ENCODE results near the gene MAS1.
"Not testable (repeated sequence)": the region's sequence is repeated elsewhere in the genome, so short reads cannot be mapped to it uniquely, and the experiment has no call there.

The MAS1 gene

DNA sequence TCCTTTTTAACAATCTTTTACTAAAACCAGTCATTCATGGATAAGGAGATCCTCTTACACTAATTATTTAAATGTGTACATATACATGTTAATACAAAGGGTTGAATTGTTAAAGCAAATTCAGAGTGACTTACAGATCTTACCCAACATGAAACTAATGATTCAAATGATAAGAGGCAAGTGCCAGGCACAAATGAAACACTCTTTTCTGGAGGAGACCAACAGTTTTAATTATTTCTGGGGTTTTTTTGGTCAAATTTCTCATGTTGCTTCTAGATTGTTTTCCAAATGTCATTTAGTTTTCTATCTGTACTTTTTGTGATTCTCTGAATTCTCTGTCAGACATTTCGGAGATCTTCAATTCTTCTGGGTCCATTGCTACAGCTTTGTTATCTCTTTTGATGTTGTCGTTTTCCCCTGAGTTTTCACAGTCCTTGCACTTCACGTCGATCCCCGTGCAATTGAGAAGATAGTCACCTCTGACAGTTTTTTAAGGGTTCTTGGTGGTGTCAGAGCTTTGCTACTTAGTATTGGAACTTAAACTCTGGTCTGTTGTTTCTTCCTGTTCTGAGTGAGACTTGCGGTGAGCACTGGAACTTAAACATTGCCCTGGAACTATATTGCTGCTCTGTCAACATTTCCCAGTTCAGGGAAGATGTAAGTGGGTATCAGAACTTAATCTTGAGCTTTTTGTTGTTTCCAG, 23.2 kb downstream of the MAS1 start:
- H3K27me3 ChIP-seq (ENCODE audit: control insufficient read depth, insufficient read depth, low read length, poor library complexity, severe bottlenecking) = no peaks in the 10 kb centered on the region
- H3K4me3 ChIP-seq (ENCODE audit: insufficient read depth, low read depth, low read length) = no peak overlapping the region
- no peaks in the 10 kb centered on the region for H3K9me3 ChIP-seq (ENCODE audit: control insufficient read depth, low read length)
- no peaks in the 10 kb centered on the region for H3K4me1 ChIP-seq (ENCODE audit: control insufficient read depth, insufficient read depth, low read length)
- H3K27ac ChIP-seq (ENCODE audit: insufficient read depth, low read depth, low read length, poor library complexity, severe bottlenecking) = no peak overlapping the region
- WGBS, 2 experiments = 94 to 96% methylated on average over 6 of the region's 6 CpGs
- H3K36me3 ChIP-seq (ENCODE audit: control insufficient read depth, insufficient read depth, low read length) = no peaks in the 10 kb centered on the region

DNA sequence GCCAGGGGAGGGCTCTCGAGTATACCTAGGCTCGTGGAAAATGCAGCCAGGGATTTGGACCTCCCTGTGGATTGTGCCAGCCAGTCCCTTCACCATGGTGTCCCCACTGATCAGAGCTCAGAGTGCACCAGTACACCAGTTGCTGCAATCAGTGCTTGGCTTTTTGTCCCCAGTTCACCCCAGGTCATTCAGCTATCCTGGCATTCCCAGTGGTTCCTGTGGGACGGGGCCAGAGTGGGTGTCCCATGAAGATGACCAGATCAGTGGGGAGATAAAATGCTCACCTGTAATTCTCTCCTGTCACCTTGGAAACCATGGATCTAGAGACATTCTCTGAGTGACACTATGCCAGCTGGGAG, 23.8 kb downstream of the MAS1 start:
- Histone ChIP-seq H3K9me3 (ENCODE audit: control insufficient read depth, low read length) (no peaks in the 10 kb centered on the region), H3K27ac (ENCODE audit: insufficient read depth, low read depth, low read length, poor library complexity, severe bottlenecking) (no peak overlapping the region), H3K4me3 (ENCODE audit: insufficient read depth, low read depth, low read length) (no peak overlapping the region), H3K36me3 (ENCODE audit: control insufficient read depth, insufficient read depth, low read length) (no peaks in the 10 kb centered on the region), H3K4me1 (ENCODE audit: control insufficient read depth, insufficient read depth, low read length) (no peaks in the 10 kb centered on the region), H3K27me3 (ENCODE audit: control insufficient read depth, insufficient read depth, low read length, poor library complexity, severe bottlenecking) (no peaks in the 10 kb centered on the region)
- 90 to 92% methylated on average over 3 of the region's 3 CpGs for WGBS, 2 experiments

DNA sequence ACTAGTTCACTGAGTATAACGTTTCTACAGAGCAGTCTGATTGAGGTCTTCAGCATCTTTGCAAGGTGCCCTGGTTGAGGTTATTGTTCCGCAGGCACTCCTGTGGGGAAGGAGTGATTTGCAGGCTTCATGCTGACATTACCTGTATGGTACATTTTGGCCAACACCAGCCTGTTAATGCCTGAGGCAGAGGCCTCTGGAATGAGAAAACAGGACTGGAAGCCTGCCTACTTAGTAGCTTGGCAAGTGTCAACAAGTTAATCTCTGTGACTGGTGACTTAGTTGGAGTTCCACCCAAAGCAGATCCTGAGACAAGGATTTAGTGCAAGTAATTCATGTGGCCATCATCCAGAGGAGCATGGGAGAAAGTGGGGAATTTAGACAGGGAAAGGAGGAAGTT, 24.6 kb downstream of the MAS1 start:
- H3K4me3 ChIP-seq (ENCODE audit: insufficient read depth, low read depth, low read length) = no peak overlapping the region
- 85 to 92% methylated on average over 2 of the region's 2 CpGs for WGBS, 2 experiments
- no peak overlapping the region for H3K27ac ChIP-seq (ENCODE audit: insufficient read depth, low read depth, low read length, poor library complexity, severe bottlenecking)
- no peaks in the 10 kb centered on the region for H3K36me3 ChIP-seq (ENCODE audit: control insufficient read depth, insufficient read depth, low read length)
- no peaks in the 10 kb centered on the region for H3K4me1 ChIP-seq (ENCODE audit: control insufficient read depth, insufficient read depth, low read length)
- H3K9me3 ChIP-seq (ENCODE audit: control insufficient read depth, low read length) = no peaks in the 10 kb centered on the region
- H3K27me3 ChIP-seq (ENCODE audit: control insufficient read depth, insufficient read depth, low read length, poor library complexity, severe bottlenecking) = no peaks in the 10 kb centered on the region

DNA sequence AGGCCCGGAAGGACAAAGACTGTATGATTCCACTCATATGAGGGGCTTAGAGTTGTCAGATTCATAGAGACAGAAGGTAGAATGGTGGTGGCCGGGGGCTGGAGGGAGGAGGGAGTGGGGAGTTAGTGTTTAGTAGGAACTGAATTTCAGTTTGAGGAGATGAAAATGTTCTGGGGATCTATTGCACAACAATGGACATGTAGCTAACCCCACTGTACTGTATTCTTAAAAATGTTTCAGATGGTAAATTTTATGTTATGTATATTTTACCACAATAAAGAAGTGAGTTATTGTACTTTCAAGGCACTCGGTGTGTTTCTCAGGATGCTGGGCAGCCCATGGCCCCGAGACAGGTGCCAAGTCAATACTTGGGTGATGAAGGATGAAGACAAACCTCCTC, 25.4 kb downstream of the MAS1 start:
- H3K27me3 ChIP-seq (ENCODE audit: control insufficient read depth, insufficient read depth, low read length, poor library complexity, severe bottlenecking) = no peaks in the 10 kb centered on the region
- H3K4me3 ChIP-seq (ENCODE audit: insufficient read depth, low read depth, low read length) = no peak overlapping the region
- H3K4me1 ChIP-seq (ENCODE audit: control insufficient read depth, insufficient read depth, low read length) = no peaks in the 10 kb centered on the region
- no peaks in the 10 kb centered on the region for H3K9me3 ChIP-seq (ENCODE audit: control insufficient read depth, low read length)
- no peak overlapping the region for H3K27ac ChIP-seq (ENCODE audit: insufficient read depth, low read depth, low read length, poor library complexity, severe bottlenecking)
- H3K36me3 ChIP-seq (ENCODE audit: control insufficient read depth, insufficient read depth, low read length) = no peaks in the 10 kb centered on the region
- 95 to 96% methylated on average over 4 of the region's 4 CpGs for WGBS, 2 experiments

DNA sequence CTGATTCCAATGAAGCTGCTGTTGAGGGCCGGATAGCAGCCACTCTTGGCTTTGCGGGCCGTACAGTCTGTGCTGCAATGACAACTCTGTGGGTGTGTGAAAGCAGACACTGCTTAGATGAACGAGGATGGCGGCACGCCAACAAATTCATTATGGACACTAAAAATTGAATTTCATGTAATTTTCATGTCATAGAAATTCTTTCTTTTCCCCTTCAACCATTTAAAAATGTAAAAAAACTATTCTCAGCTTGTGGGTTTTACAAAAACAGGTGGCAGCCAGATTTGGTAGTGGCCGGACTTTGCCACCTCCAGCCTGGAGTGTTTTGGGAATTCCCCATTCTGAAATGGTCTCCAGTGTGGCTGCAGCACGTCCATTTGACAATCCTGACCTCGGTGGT, 26.0 kb downstream of the MAS1 start:
- Histone ChIP-seq H3K4me3 (ENCODE audit: insufficient read depth, low read depth, low read length) (no peak overlapping the region), H3K27me3 (ENCODE audit: control insufficient read depth, insufficient read depth, low read length, poor library complexity, severe bottlenecking) (no peaks in the 10 kb centered on the region), H3K4me1 (ENCODE audit: control insufficient read depth, insufficient read depth, low read length) (no peaks in the 10 kb centered on the region), H3K36me3 (ENCODE audit: control insufficient read depth, insufficient read depth, low read length) (no peaks in the 10 kb centered on the region), H3K27ac (ENCODE audit: insufficient read depth, low read depth, low read length, poor library complexity, severe bottlenecking) (no peak overlapping the region), H3K9me3 (ENCODE audit: control insufficient read depth, low read length) (no peaks in the 10 kb centered on the region)
- 89 to 90% methylated on average over 9 of the region's 9 CpGs for WGBS, 2 experiments

DNA sequence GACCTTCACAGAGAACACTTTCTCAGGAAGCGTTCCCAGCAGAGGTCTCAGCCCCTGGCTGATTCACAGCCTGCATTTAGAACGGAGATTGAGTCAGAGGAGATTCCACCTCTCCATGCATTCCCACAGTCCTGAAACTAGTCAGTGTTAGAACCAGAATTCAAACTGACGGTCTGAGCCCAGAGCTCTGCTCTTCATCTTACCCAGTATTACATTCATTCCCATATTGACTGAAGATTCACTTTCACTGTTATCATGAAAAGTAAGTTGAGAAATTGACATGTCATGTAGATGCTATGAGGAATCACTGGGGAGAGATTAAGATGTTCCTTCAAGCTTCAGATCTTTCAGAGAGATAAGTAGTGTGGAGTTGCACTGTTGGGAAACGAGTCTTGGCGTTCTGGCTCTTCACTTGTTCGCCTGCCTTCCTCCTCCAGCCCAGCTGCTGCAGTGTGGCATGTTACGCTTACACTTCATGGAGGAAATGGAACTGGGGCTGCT, 28.3 kb downstream of the MAS1 start:
- H3K4me3 ChIP-seq (ENCODE audit: insufficient read depth, low read depth, low read length) = no peak overlapping the region

DNA sequence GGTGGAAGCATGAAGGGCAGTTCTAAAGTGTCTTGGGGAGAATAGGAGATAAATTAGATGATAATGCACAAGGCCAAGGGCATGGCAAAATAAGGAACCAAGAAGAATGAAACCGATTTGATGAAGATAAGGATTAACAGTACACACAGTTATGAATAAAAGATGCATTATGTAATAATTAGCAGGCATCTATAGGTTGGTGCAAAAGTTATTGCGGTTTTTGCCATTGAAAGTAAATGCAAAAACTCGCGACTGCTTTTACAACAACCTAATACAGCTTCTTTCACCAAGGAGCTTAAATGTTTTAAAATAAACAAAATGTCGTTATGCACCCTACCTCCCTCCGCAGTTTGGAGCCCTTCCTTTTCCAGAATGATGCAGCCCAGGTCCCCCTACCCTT, 29.0 kb downstream of the MAS1 start:
- H3K4me3 ChIP-seq (ENCODE audit: insufficient read depth, low read depth, low read length) = no peak overlapping the region
- no peaks in the 10 kb centered on the region for H3K4me1 ChIP-seq (ENCODE audit: control insufficient read depth, insufficient read depth, low read length)
- no peaks in the 10 kb centered on the region for H3K36me3 ChIP-seq (ENCODE audit: control insufficient read depth, insufficient read depth, low read length)
- H3K27me3 ChIP-seq (ENCODE audit: control insufficient read depth, insufficient read depth, low read length, poor library complexity, severe bottlenecking) = no peaks in the 10 kb centered on the region
- no peak overlapping the region for H3K27ac ChIP-seq (ENCODE audit: insufficient read depth, low read depth, low read length, poor library complexity, severe bottlenecking)
- no peaks in the 10 kb centered on the region for H3K9me3 ChIP-seq (ENCODE audit: control insufficient read depth, low read length)
- 88 to 92% methylated on average over 6 of the region's 6 CpGs for WGBS, 2 experiments

More for the DNA sequence above, 28.3 kb downstream of the MAS1 start:
- Histone ChIP-seq H3K36me3 (ENCODE audit: control insufficient read depth, insufficient read depth, low read length) (no peaks in the 10 kb centered on the region), H3K27ac (ENCODE audit: insufficient read depth, low read depth, low read length, poor library complexity, severe bottlenecking) (no peak overlapping the region), H3K9me3 (ENCODE audit: control insufficient read depth, low read length) (no peaks in the 10 kb centered on the region), H3K27me3 (ENCODE audit: control insufficient read depth, insufficient read depth, low read length, poor library complexity, severe bottlenecking) (no peaks in the 10 kb centered on the region), H3K4me1 (ENCODE audit: control insufficient read depth, insufficient read depth, low read length) (no peaks in the 10 kb centered on the region)
- WGBS, 2 experiments = 90% methylated on average over 7 of the region's 7 CpGs

DNA sequence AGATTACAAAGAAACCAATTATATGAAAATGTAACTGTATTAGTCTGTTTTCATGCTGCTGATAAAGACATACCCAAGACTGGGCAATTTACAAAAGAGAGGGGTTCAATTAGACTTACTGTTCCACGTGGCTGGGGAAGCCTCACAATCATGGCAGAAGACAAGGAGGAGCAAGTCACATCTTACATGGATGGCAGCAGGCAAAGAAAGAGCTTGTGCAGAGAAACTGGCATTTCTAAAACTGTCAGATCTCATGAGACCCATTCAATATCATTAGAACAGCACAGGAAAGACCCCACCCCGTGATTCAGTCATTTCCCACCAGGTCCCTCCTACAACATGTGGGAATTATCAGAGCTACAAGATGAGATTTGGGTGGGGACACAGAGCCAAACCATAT, 33.4 kb downstream of the MAS1 start:
- not testable (repeated sequence) for H3K9me3 ChIP-seq (ENCODE audit: control insufficient read depth, low read length); H3K4me1 ChIP-seq (ENCODE audit: control insufficient read depth, insufficient read depth, low read length); H3K4me3 ChIP-seq (ENCODE audit: insufficient read depth, low read depth, low read length); H3K27ac ChIP-seq (ENCODE audit: insufficient read depth, low read depth, low read length, poor library complexity, severe bottlenecking); H3K36me3 ChIP-seq (ENCODE audit: control insufficient read depth, insufficient read depth, low read length); H3K27me3 ChIP-seq (ENCODE audit: control insufficient read depth, insufficient read depth, low read length, poor library complexity, severe bottlenecking)
- 57 to 75% methylated on average over 1 to 2 of the region's 2 CpGs for WGBS, 2 experiments

DNA sequence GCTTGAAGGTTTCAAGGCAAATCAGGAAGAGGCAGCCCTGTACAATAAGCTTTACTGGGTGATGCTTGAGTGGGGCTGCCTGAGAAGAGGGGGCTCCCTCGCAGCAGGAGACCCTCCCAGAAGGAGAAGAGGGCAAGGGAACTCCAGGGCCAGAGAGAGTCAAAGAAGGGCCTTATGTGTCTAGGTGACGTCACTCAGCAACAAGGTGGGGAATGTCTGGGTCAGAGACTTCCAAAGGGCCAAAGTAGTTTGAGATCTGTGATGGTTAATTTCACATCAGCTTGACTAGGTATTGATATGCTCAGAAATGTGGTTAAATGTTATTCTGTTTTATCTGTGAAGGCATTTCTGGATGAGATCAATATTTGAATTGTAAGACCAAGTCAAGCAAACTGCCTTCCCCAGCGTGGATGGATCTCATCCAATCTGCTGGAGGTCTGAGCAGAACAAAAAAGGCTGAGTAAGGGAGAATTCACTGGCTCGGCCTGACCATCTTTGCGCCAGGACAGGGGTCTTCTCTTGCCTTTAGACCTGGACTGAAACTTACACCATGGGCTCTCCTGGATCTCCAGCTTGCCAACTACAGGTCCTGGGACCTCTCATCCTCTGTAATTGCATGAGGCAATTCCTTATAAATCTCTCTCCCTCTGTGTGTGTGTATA, 35.9 kb downstream of the MAS1 start:
- Histone ChIP-seq H3K27ac (ENCODE audit: insufficient read depth, low read depth, low read length, poor library complexity, severe bottlenecking) (no peak overlapping the region), H3K9me3 (ENCODE audit: control insufficient read depth, low read length) (no peaks in the 10 kb centered on the region), H3K4me1 (ENCODE audit: control insufficient read depth, insufficient read depth, low read length) (no peaks in the 10 kb centered on the region), H3K27me3 (ENCODE audit: control insufficient read depth, insufficient read depth, low read length, poor library complexity, severe bottlenecking) (no peaks in the 10 kb centered on the region), H3K4me3 (ENCODE audit: insufficient read depth, low read depth, low read length) (no peak overlapping the region), H3K36me3 (ENCODE audit: control insufficient read depth, insufficient read depth, low read length) (no peaks in the 10 kb centered on the region)
- WGBS, 2 experiments = 89 to 93% methylated on average over 5 of the region's 5 CpGs

DNA sequence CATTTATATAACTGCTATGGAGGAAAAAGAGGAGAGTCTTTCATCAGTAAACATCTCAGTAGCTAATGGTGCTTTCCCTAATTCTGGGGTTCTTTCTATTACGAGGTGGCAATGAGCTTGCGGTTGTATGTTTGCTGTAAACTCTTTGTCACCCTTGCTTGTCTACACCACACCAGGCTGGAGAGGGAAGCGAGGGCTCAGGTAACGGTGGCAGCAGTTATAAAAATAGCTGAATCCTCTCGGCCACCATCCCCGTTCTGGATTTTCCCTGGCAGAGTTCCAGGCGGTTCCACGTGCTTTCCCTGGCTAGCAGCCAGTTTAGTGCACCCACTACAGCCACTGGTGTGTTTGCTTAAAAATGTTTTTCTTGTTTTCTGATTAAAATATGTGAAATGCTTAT, 39.0 kb downstream of the MAS1 start:
- 87 to 89% methylated on average over 8 of the region's 8 CpGs for WGBS, 2 experiments
- H3K4me1 ChIP-seq (ENCODE audit: control insufficient read depth, insufficient read depth, low read length) = no peaks in the 10 kb centered on the region
- H3K36me3 ChIP-seq (ENCODE audit: control insufficient read depth, insufficient read depth, low read length) = no peaks in the 10 kb centered on the region
- no peak overlapping the region for H3K4me3 ChIP-seq (ENCODE audit: insufficient read depth, low read depth, low read length)
- no peaks in the 10 kb centered on the region for H3K27me3 ChIP-seq (ENCODE audit: control insufficient read depth, insufficient read depth, low read length, poor library complexity, severe bottlenecking)
- no peaks in the 10 kb centered on the region for H3K9me3 ChIP-seq (ENCODE audit: control insufficient read depth, low read length)
- no peak overlapping the region for H3K27ac ChIP-seq (ENCODE audit: insufficient read depth, low read depth, low read length, poor library complexity, severe bottlenecking)

Measured in ectodermal cell (in vitro differentiated cells).